Natural killer cell (primary cell): ENCODE data around the gene PFKFB2. TPM values are rescaled to one million over a fixed set of nuclear protein-coding genes. Genes with fewer than 3 reads are reported as not detected.

Experiments used
- ATAC-seq, 3 donors: fragments of 150-1000 bp in 2 of 3; fragments of 200-7000 bp in 1 of 3; cut with Tn5 transposase; 1 replicate in 1 of 3; 2 replicates in 2 of 3; pipeline ENCODE4 v1.10.0; 2021; ENCODE audit warnings: mild to moderate bottlenecking in 2 of 3, moderate library complexity in 2 of 3
- DNase-seq, 2 donors: peaks; one replicate each; pipeline versions ENCODE4 v3.0.0 to v3.0.0-alpha.2; 2013 to 2021; ENCODE audit warnings: mixed read lengths in 1 of 2
- H3K27ac ChIP-seq: one replicate; pipeline ENCODE4 v1.5.1; 2013; ENCODE audit warnings: mild to moderate bottlenecking, low read length
- H3K27me3 ChIP-seq: one replicate; pipeline ENCODE4 v1.6.1; 2013; ENCODE audit warnings: low read length; ENCODE audit not compliant: control insufficient read depth, insufficient read depth
- H3K36me3 ChIP-seq: one replicate; pipeline ENCODE4 v1.6.1; 2013; ENCODE audit warnings: low read length; ENCODE audit not compliant: control insufficient read depth, insufficient read depth
- H3K4me1 ChIP-seq: one replicate; pipeline ENCODE4 v1.6.1; 2013; ENCODE audit warnings: low read length; ENCODE audit not compliant: control insufficient read depth, insufficient read depth
- H3K4me3 ChIP-seq: one replicate; pipeline ENCODE4 v1.5.1; 2013; ENCODE audit warnings: low read length
- H3K9me3 ChIP-seq: one replicate; pipeline ENCODE4 v1.6.1; 2013; ENCODE audit warnings: low read length; ENCODE audit not compliant: control insufficient read depth, insufficient read depth
- H3K27ac Mint-ChIP-seq, 2 donors: one replicate each; pipeline ENCODE4 v1.8.0; 2022; ENCODE audit warnings: mild to moderate bottlenecking in 2 of 2, mixed read lengths in 2 of 2, moderate library complexity in 1 of 2
- H3K27me3 Mint-ChIP-seq, 2 donors: one replicate each; pipeline ENCODE4 v1.8.0; 2022; ENCODE audit warnings: low read depth in 2 of 2, mixed read lengths in 2 of 2
- H3K36me3 Mint-ChIP-seq: one replicate; pipeline ENCODE4 v1.8.0; 2022; ENCODE audit warnings: mixed read lengths
- H3K4me1 Mint-ChIP-seq, 2 donors: one replicate each; pipeline ENCODE4 v1.8.0; 2022; ENCODE audit warnings: mixed read lengths in 2 of 2
- H3K4me3 Mint-ChIP-seq: one replicate; pipeline ENCODE4 v1.8.0; 2022; ENCODE audit warnings: mild to moderate bottlenecking, moderate library complexity, mixed read lengths
- H3K9me3 Mint-ChIP-seq, 2 donors: one replicate each; pipeline ENCODE4 v1.8.0; 2022; ENCODE audit warnings: mixed read lengths in 2 of 2
- WGBS: methylation state at CpG from one replicate; pipeline ENCODE4 v1.1.7; 2013; ENCODE audit warnings: missing lambda C conversion rate; ENCODE audit not compliant: insufficient coverage; 5-methylcytosine and 5-hydroxymethylcytosine counted together
- intact Hi-C: fragments of 100-400 bp; cut with micrococcal nuclease; formaldehyde crosslinking; loops from one replicate; pipeline ENCODE4 v1.14.2; 2022
- total RNA-seq, 4 donors: library from RNA; stranded (reverse); fragments of 120-200 nt in 1 of 4; gene quantifications; one replicate each; pipeline versions ENCODE4 v1.2.3 to v1.2.4, GENCODE V29; 2013 to 2022
- TF ChIP-seq, protein P1 (sequence below): fragments of 200-600 bp; IDR thresholded peaks from one replicate; pipeline ENCODE4 v1.8.0; 2022; ENCODE audit warnings: antibody characterized with exemption

Gene PFKFB2
- total RNA-seq, 3 donors from 2014 or later (not counting 1 experiment from before 2014, with no cell fraction given) = 5.3 to 8.5 (median 7.4) TPM

GRCh38 chr1:207029701-207030521, 23.2 kb upstream of the PFKFB2 start:
- Histone ChIP-seq H3K9me3 (no peaks in the 10 kb centered on the region), H3K4me3 (no peak overlapping the region), H3K27ac (no peak overlapping the region), H3K36me3 (no peaks in the 10 kb centered on the region), H3K4me1 (no peaks in the 10 kb centered on the region), H3K27me3 (peaks cover 8% of the 10 kb centered on the region)
- intact Hi-C loops = no loop called here
- Mint-ChIP-seq H3K27me3 (peaks cover 33 to 53% of the 10 kb centered on the region in 2 donors), H3K9me3 (no peaks in the 10 kb centered on the region), H3K4me3 (no peak overlapping the region), H3K36me3 (no peaks in the 10 kb centered on the region), H3K27ac (no peak overlapping the region), H3K4me1 (no peaks in the 10 kb centered on the region)
- 80% methylated on average over 5 of the region's 5 CpGs for WGBS
- DNase-seq = no peak
- ATAC-seq = no peak
- TF ChIP-seq, protein P1, sequence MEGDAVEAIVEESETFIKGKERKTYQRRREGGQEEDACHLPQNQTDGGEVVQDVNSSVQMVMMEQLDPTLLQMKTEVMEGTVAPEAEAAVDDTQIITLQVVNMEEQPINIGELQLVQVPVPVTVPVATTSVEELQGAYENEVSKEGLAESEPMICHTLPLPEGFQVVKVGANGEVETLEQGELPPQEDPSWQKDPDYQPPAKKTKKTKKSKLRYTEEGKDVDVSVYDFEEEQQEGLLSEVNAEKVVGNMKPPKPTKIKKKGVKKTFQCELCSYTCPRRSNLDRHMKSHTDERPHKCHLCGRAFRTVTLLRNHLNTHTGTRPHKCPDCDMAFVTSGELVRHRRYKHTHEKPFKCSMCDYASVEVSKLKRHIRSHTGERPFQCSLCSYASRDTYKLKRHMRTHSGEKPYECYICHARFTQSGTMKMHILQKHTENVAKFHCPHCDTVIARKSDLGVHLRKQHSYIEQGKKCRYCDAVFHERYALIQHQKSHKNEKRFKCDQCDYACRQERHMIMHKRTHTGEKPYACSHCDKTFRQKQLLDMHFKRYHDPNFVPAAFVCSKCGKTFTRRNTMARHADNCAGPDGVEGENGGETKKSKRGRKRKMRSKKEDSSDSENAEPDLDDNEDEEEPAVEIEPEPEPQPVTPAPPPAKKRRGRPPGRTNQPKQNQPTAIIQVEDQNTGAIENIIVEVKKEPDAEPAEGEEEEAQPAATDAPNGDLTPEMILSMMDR = no peak

- TF ChIP-seq, protein P1 = no peak
- H3K4me3 Mint-ChIP-seq = no peak overlapping the region
- Histone ChIP-seq H3K9me3 (no peaks in the 10 kb centered on the region), H3K36me3 (no peaks in the 10 kb centered on the region), H3K27ac (no peak overlapping the region), H3K27me3 (peaks cover 8% of the 10 kb centered on the region), H3K4me3 (no peak overlapping the region), H3K4me1 (no peaks in the 10 kb centered on the region)
- H3K27ac Mint-ChIP-seq = no peak overlapping the region
- peaks cover 36 to 53% of the 10 kb centered on the region in 2 donors for H3K27me3 Mint-ChIP-seq
- intact Hi-C loops = no loop called here
- H3K9me3 Mint-ChIP-seq = no peaks in the 10 kb centered on the region
- WGBS = 89% methylated on average over 4 of the region's 5 CpGs
- H3K36me3 Mint-ChIP-seq = no peaks in the 10 kb centered on the region
- DNase-seq (no peak), ATAC-seq (no peak)
- H3K4me1 Mint-ChIP-seq = no peaks in the 10 kb centered on the region
Observed at GRCh38 chr1:207030522-207031009, 22.5 kb upstream of the PFKFB2 start.

DNA sequence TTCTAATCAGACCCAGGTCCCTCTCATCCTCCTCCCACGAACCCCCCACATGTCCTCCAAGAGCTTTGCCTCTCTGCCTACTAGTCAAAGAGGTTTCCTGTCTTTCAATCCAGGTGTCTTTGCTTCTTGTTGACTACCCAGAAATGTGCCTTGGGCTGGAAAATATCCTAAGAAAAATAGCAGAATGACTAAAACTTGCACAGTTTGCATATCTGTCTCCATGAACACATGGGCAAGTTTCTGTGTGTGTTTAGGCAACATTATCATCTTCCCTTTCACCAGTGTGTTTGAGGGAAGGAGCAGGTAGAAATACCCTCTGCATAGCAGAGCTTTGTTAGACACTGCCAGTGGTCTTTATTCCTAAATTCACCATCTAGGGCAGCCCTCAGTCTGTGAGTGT, 22.1 kb upstream of the PFKFB2 start:
- Mint-ChIP-seq H3K27me3 (peaks cover 35 to 53% of the 10 kb centered on the region in 2 donors), H3K9me3 (no peaks in the 10 kb centered on the region), H3K27ac (no peak overlapping the region), H3K4me1 (no peaks in the 10 kb centered on the region), H3K4me3 (no peak overlapping the region), H3K36me3 (no peaks in the 10 kb centered on the region)
- Histone ChIP-seq H3K27me3 (peaks cover 10% of the 10 kb centered on the region), H3K4me1 (no peaks in the 10 kb centered on the region), H3K36me3 (no peaks in the 10 kb centered on the region), H3K9me3 (no peaks in the 10 kb centered on the region), H3K27ac (no peak overlapping the region), H3K4me3 (no peak overlapping the region)
- intact Hi-C loops = no loop called here
- TF ChIP-seq, protein P1 = no peak
- 56% methylated on average over 1 of the region's 1 CpG for WGBS
- DNase-seq (no peak), ATAC-seq (no peak)
